Gastroesophageal sphincter (tissue), 3 donors: ENCODE measurements around the gene MTHFD1L.

Source experiments
- POLR2A ChIP-seq, 2 donors: fragments of 450-650 bp; IDR thresholded peaks; one replicate each; pipeline ENCODE4 v1.6.1; 2017; ENCODE audit warnings: antibody characterized with exemption in 2 of 2, mild to moderate bottlenecking in 2 of 2, moderate library complexity in 1 of 2
- POLR2AphosphoS5 ChIP-seq: sonication (generic); formaldehyde crosslinking; IDR thresholded peaks from one replicate; pipeline ENCODE4 v1.6.1; 2017; ENCODE audit warnings: antibody characterized with exemption
- TF ChIP-seq, protein P1 (sequence below), 4 experiments: fragments of 200-600 bp in 2 of 4; fragments of 450-650 bp in 2 of 4; sonication (generic) in 1 of 4; IDR thresholded peaks; one replicate each; pipeline ENCODE4 v1.5.1; 2017 to 2019; ENCODE audit warnings: antibody characterized with exemption in 4 of 4, mild to moderate bottlenecking in 2 of 4, moderate library complexity in 2 of 4

DNA sequence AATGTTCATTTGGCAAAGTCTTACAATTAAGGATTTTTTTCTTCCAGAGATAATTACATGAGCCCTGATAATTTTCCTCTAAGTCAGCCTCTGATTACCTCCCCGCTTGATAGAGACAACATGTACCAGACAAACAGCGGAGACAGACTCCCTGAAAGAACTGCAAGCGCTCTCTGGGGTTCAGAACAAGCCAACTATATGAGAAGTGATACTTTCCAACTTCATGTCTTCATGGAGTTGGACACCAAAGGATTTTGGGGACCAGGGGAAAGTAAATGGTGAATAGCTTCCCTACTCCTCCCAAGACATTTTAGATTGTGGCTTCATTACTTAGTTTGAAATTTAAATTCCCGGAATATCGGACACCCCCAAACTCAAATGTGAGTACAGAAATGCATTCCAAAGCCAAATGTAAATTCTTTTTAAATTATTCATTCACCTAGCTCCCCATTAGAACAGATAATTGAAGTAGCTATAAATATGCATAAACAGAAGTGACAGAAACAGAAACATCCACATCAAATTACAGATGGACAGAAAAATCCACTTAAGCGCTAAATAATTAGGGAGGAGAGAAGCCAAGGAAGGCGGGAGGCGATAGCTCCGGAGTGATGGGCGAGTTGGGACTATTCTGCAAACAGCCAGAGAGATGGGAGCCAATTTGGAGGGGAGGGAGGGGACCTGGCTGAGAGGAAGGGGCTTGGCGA is 244.5 kb downstream of the MTHFD1L start:
- TF ChIP-seq, protein P1, sequence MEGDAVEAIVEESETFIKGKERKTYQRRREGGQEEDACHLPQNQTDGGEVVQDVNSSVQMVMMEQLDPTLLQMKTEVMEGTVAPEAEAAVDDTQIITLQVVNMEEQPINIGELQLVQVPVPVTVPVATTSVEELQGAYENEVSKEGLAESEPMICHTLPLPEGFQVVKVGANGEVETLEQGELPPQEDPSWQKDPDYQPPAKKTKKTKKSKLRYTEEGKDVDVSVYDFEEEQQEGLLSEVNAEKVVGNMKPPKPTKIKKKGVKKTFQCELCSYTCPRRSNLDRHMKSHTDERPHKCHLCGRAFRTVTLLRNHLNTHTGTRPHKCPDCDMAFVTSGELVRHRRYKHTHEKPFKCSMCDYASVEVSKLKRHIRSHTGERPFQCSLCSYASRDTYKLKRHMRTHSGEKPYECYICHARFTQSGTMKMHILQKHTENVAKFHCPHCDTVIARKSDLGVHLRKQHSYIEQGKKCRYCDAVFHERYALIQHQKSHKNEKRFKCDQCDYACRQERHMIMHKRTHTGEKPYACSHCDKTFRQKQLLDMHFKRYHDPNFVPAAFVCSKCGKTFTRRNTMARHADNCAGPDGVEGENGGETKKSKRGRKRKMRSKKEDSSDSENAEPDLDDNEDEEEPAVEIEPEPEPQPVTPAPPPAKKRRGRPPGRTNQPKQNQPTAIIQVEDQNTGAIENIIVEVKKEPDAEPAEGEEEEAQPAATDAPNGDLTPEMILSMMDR (IDR thresholded peaks at IDR 0.05): no peak
- TF ChIP-seq POLR2A (IDR thresholded peaks at IDR 0.05): no peak
- no peak for TF ChIP-seq POLR2AphosphoS5
